C4-2B (cell line): Measurements from ENCODE around the gene CALCOCO1.
"Not testable (repeated sequence)": the region's sequence is repeated elsewhere in the genome, so short reads cannot be mapped to it uniquely, and the experiment has no call there.

Source experiments
- H3K27ac ChIP-seq: fragments of 450-650 bp; 2 replicates; pipeline ENCODE4 v1.5.1; 2017
- ZFX ChIP-seq: fragments of 450-650 bp; IDR thresholded peaks from 2 replicates; pipeline ENCODE4 v1.6.1; 2017
- TF ChIP-seq, protein P1 (sequence below): fragments of 450-650 bp; conservative IDR thresholded peaks from 2 replicates; pipeline ENCODE4 v1.5.1; 2017; ENCODE audit warnings: mild to moderate bottlenecking

CALCOCO1 gene

DNA sequence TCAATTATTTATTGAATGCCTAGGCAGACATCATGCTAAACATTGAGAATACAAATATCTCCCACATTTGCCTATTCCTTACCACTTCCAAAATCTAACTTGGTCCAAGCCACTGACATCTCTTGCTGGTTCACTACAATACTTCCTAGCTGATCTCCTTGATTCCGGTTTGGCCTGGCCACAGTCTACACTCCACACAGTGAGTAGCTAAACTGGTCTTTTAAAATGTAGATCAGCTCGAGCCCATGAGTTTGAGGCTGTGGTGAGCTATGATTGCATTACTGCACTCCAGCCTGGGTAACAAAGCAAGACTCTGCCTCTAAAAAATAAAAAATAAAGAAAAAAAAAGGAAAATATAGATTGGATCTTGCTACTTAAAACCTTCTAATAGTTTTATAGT lies 43.8 kb downstream of the CALCOCO1 start:
- H3K27ac ChIP-seq = no peak overlapping the region
- TF ChIP-seq, protein P1, sequence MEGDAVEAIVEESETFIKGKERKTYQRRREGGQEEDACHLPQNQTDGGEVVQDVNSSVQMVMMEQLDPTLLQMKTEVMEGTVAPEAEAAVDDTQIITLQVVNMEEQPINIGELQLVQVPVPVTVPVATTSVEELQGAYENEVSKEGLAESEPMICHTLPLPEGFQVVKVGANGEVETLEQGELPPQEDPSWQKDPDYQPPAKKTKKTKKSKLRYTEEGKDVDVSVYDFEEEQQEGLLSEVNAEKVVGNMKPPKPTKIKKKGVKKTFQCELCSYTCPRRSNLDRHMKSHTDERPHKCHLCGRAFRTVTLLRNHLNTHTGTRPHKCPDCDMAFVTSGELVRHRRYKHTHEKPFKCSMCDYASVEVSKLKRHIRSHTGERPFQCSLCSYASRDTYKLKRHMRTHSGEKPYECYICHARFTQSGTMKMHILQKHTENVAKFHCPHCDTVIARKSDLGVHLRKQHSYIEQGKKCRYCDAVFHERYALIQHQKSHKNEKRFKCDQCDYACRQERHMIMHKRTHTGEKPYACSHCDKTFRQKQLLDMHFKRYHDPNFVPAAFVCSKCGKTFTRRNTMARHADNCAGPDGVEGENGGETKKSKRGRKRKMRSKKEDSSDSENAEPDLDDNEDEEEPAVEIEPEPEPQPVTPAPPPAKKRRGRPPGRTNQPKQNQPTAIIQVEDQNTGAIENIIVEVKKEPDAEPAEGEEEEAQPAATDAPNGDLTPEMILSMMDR = no peak
- no peak for TF ChIP-seq ZFX

DNA sequence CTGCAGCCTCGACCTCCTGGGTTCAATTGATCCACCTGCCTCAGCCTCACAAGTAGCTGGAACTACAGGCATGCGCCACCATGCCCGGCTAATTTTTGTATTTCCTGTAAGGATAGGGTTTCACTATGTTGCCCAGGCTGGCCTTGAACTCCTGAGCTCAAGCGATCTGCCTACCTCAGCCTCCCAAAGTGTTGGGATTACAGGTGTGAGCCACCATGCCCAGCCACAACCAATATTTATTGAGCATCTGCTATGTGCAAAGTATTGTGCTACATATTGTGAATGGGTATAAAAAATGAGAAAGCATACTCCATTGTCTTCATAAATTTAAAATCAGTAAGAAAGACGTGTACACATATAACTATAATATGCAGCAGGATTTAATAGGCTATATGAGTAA lies 47.2 kb downstream of the CALCOCO1 start:
- H3K27ac ChIP-seq = not testable (repeated sequence)

DNA sequence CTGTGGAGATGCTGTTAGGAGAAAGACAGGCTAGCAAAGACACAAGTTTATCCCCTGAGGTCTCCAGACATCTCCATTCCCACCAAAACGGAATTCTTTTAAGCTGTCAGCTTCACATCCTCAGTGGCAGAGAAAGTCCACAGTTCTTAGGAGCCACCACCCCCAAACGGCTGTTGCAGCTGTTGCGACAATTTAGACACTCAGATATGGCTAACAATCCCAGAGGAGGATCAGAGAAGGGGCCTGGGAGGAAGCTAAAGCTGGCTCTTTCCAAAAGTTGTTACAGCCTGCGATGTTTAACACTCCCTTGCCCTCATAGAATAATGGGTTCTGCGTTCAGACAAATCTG lies 49.5 kb downstream of the CALCOCO1 start:
- TF ChIP-seq, protein P1 = no peak
- no peak for TF ChIP-seq ZFX
- H3K27ac ChIP-seq = no peak overlapping the region

DNA sequence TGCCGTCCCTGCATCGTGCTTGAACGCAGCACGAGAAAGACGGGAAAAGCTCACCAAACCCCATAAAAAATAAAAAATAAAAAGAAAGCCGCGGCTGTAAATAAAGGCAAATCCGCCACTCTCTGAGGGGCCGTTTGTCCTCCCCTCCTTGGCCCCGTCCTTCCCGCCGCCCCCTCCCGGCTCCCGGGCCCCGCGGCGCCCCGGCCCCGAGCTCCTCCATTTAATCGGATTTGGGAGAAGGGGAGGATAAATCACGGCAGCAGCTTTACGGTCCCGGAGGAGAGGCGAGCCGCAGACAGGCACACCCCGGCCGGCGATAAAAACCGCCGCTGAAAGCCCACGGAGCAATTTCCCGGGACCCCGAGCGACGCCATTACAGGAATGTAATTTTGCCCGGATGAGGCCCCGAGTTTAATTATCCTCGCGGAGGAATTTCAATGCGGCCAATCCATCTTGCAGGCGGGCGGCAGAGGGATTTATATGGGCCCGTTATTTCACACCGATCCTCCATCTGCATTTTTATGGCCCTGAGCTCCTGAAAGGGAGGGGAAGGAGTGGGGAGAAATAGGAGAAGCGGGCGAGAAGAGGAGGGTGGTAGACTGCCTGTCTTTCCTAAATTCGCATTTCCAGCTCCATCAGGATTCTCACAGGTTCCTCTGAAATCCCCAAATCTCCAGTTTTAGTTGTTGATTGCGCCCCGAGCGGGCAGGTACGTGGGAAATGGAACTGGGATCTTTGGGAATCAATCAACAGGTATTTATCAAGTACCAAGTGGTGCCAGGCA lies 50.0 kb downstream of the CALCOCO1 start:
- no peak overlapping the region for H3K27ac ChIP-seq
- TF ChIP-seq ZFX = no peak
- TF ChIP-seq, protein P1 = no peak

DNA sequence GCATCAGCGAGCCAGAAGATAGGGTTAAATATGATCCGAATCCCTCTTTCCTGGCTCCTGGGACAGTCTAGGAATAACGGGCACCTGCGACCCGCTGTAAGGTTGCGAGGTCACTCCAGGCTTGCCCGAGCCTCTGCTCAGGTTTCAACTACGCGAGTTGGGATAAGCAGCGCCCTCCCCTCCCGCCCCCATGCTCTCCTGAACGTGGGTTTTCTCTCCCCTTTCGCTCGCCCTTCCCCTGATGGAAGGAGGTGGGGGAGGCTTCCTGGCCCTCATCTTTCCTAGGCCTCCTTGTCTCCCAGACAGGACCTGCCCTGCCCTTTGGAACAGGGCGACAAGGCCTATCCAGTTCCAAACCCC lies 50.6 kb downstream of the CALCOCO1 start:
- peak overlapping the region; percentile 91 for H3K27ac ChIP-seq
- no peak for TF ChIP-seq ZFX
- TF ChIP-seq, protein P1 = no peak

DNA sequence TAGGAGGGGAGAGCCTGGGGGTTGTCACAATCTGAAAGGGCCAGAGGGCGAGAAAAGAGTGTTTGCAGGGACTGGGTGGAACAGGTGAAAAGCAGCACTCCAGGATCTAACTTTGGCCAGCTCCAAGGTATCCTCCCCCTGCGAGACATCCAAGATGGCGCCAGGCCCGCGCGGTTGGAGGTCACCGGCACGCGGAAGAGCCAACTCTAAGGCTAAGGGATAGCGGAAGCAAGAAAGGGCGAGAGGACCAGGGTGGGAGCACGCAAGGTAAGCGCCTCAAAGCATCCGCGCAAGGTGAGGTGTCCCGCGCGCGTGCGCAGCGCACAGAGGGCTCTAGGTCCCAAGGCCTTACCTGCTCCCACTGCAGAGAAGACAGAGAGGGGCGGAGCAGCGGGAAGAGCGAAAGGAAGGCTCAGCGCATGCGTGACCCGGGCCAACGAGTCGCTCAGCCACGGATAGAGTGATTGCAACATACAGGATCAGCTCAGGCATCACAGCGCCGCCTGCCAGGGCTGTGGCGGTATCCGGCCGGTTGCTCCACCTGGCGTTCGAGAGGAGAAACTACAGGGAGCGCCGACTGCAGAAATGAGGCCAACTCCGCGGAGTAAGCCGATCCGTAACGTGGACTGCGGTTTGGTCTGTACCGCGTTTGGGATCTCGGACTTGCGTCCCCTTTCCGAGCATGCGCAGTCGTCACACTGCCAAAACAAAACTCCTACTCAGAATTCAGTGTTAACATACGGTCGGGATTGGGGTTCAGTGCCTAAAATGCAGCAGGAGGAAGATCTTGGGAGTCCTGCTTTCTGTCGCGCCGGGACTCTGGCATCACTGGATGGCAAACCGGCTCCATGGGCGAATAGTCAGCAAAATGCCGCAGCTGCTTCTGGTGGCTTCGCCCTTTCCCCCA lies 51.3 kb downstream of the CALCOCO1 start, which contains the start of gene ATP5MC2:
Gene ATP5MC2 (minus strand): TSS at position 383 of the 907 bp plus-strand sequence. CDS start 3,469 bp downstream, outside the sequence.
- H3K27ac ChIP-seq = peak within 1 kb of the TSS; percentile 91

DNA sequence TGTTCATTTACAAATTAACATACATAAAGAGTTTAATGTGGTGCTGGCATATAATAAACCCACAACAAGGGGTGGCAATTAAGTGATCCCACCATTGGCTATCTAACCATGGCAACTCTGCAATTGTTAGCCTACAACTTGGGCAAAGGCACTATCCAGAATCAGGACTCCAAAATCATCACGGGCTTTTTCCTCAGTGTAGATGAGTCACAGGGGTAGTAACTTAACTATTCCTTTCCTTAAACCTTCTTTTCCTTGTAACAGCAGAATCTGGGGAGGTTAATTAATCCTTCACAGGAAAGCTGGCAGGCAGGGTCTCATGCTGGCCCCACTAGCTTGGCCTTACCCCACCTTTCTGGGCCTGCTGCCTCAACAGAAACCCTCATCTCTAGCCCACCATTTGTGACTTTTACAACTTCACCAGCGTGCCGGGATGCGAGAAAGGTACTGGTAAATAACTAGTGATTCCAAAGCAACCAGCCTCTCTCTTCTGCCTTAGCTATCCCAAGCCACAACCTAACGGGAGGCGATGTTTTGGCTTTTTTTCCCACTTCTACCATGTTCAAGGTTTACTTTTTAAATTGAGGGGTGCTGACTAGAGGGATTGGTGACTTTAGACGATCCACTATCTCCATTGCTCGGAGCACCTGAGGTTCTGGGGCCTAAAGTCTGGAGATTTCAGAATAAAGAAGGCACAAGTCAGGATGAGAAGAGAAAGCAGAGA lies 52.1 kb downstream of the CALCOCO1 start:
- TF ChIP-seq, protein P1 = no peak
- no peak for TF ChIP-seq ZFX

More for the DNA sequence above, 51.3 kb downstream of the CALCOCO1 start, which contains the start of gene ATP5MC2:
- TF ChIP-seq, protein P1 = peak; percentile 99
- peak; percentile 84; the same call in 1 of the 2 replicates for TF ChIP-seq ZFX

More for the DNA sequence above, 52.1 kb downstream of the CALCOCO1 start:
- peak overlapping the region; percentile 91 for H3K27ac ChIP-seq
